Neuronal stem cell (in vitro differentiated cells): ENCODE data around the gene AATK.

Experiments
- DNase-seq: peaks from one replicate; pipeline ENCODE4 v3.0.0-alpha.2; 2013; ENCODE audit warnings: low spot score
- H2AFZ ChIP-seq: one replicate; pipeline ENCODE4 v1.6.1; 2013; ENCODE audit warnings: mild to moderate bottlenecking, low read length, inconsistent platforms
- H2AK5ac ChIP-seq: 2 replicates; pipeline ENCODE4 v1.6.1; 2013; ENCODE audit warnings: low read depth, mild to moderate bottlenecking, inconsistent platforms, low read length, moderate library complexity, mixed read lengths
- H2BK120ac ChIP-seq: 2 replicates; pipeline ENCODE4 v1.6.1; 2013; ENCODE audit warnings: low read depth, mild to moderate bottlenecking, inconsistent platforms, low read length, moderate library complexity, mixed read lengths
- H2BK12ac ChIP-seq: one replicate; pipeline ENCODE4 v1.6.1; 2013; ENCODE audit warnings: low read length, inconsistent platforms
- H2BK15ac ChIP-seq: 2 replicates; pipeline ENCODE4 v1.6.1; 2013; ENCODE audit warnings: mild to moderate bottlenecking, low read length, inconsistent platforms, mixed read lengths
- H2BK5ac ChIP-seq: one replicate; pipeline ENCODE4 v1.6.1; 2013; ENCODE audit warnings: inconsistent platforms, mild to moderate bottlenecking, low read length, moderate library complexity
- H3K14ac ChIP-seq: one replicate; pipeline ENCODE4 v1.6.1; 2013; ENCODE audit warnings: low read length, inconsistent platforms
- H3K18ac ChIP-seq: 2 replicates; pipeline ENCODE4 v1.6.1; 2013; ENCODE audit warnings: low read length, inconsistent platforms
- H3K23ac ChIP-seq: 2 replicates; pipeline ENCODE4 v1.6.1; 2013; ENCODE audit warnings: low read depth, mild to moderate bottlenecking, mixed read lengths, low read length, inconsistent platforms; ENCODE audit not compliant: poor library complexity
- H3K27ac ChIP-seq: replicated peaks from 3 replicates; pipeline ENCODE4 v1.5.1; 2013; ENCODE audit warnings: low read length, inconsistent platforms
- H3K27me3 ChIP-seq, 3 experiments: 2 replicates each; pipeline ENCODE4 v1.6.1; 2013; ENCODE audit warnings: low read length in 3 of 3, mild to moderate bottlenecking in 2 of 3, inconsistent platforms in 1 of 3, low read depth in 1 of 3, mixed read lengths in 1 of 3, moderate library complexity in 1 of 3; ENCODE audit not compliant: control insufficient read depth in 3 of 3, insufficient read depth in 3 of 3
- H3K36me3 ChIP-seq, 2 donors: replicated peaks in 1 of 2; 2 replicates each; pipeline ENCODE4 v1.6.1; 2013; ENCODE audit warnings: low read length in 2 of 2; ENCODE audit not compliant: control insufficient read depth in 2 of 2, insufficient read depth in 2 of 2
- H3K4ac ChIP-seq: 2 replicates; pipeline ENCODE4 v1.6.1; 2013; ENCODE audit warnings: inconsistent platforms, mild to moderate bottlenecking, low read length, moderate library complexity
- H3K4me1 ChIP-seq, 2 donors: 1 replicate in 1 of 2; 2 replicates in 1 of 2; pipeline ENCODE4 v1.6.1; 2013; ENCODE audit warnings: low read length in 2 of 2, low read depth in 1 of 2; ENCODE audit not compliant: control insufficient read depth in 2 of 2, insufficient read depth in 1 of 2
- H3K4me2 ChIP-seq: one replicate; pipeline ENCODE4 v1.6.1; 2013; ENCODE audit warnings: mild to moderate bottlenecking, low read length, inconsistent platforms; ENCODE audit not compliant: insufficient read depth, poor library complexity, severe bottlenecking
- H3K4me3 ChIP-seq, 2 donors: 2 replicates each; pipeline ENCODE4 v1.5.1; 2013; ENCODE audit warnings: low read length in 2 of 2, mild to moderate bottlenecking in 2 of 2, inconsistent platforms in 1 of 2, moderate library complexity in 1 of 2
- H3K79me1 ChIP-seq: one replicate; pipeline ENCODE4 v1.6.1; 2013; ENCODE audit warnings: low read depth, mild to moderate bottlenecking, inconsistent platforms, low read length, moderate library complexity
- H3K9ac ChIP-seq: one replicate; pipeline ENCODE4 v1.6.1; 2013; ENCODE audit warnings: mild to moderate bottlenecking, low read depth, low read length, inconsistent platforms; ENCODE audit not compliant: poor library complexity
- H3K9me3 ChIP-seq, 2 donors: replicated peaks in 1 of 2; 2 replicates each; pipeline versions ENCODE3 to v1.6.1; 2013; ENCODE audit warnings: low read length in 2 of 2, mild to moderate bottlenecking in 2 of 2, inconsistent platforms in 1 of 2, low read depth in 1 of 2, mixed read lengths in 1 of 2, moderate library complexity in 1 of 2; ENCODE audit not compliant: control insufficient read depth in 2 of 2, insufficient read depth in 1 of 2
- H4K8ac ChIP-seq: one replicate; pipeline ENCODE4 v1.6.1; 2013; ENCODE audit warnings: low read depth, mild to moderate bottlenecking, inconsistent platforms, low read length, moderate library complexity
- H4K91ac ChIP-seq: one replicate; pipeline ENCODE4 v1.6.1; 2013; ENCODE audit warnings: low read length, low read depth, mild to moderate bottlenecking, inconsistent platforms; ENCODE audit not compliant: poor library complexity
- WGBS, 2 donors: extraction: QIAGEN DNeasy Blood & Tissue Kit; methylation state at CpG; one replicate each; pipeline ENCODE4 v1.1.7; 2013; ENCODE audit warnings: missing lambda C conversion rate in 2 of 2, mixed read lengths in 1 of 2; ENCODE audit not compliant: insufficient read length in 2 of 2, insufficient replicate concordance in 1 of 2; ENCODE audit errors: extremely low coverage in 2 of 2; 5-methylcytosine and 5-hydroxymethylcytosine counted together

The AATK gene

DNA sequence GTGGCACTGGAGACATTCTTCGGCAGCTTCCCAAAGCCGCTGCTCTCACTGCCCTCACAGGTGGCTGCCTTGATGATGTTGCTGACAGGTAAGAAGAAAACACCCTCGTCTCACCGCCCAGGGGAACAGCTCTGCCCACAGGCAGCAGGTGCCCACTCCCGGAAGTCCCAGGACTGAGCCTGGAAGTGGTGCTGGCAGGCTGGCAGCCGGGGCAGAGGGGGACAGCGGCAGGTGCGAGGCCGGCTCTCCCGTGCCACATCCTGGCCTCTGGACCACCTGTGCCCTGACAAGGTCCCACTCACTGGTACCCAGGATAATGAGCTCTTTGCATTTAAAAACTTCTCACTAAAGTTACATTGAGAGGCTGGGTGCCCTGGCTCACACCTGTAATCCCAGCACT, 36.3 kb upstream of the AATK start:
- no peak overlapping the region for H3K18ac ChIP-seq
- no CpG with 5 or more reads among the region's 10 CpGs for WGBS, 2 donors

DNA sequence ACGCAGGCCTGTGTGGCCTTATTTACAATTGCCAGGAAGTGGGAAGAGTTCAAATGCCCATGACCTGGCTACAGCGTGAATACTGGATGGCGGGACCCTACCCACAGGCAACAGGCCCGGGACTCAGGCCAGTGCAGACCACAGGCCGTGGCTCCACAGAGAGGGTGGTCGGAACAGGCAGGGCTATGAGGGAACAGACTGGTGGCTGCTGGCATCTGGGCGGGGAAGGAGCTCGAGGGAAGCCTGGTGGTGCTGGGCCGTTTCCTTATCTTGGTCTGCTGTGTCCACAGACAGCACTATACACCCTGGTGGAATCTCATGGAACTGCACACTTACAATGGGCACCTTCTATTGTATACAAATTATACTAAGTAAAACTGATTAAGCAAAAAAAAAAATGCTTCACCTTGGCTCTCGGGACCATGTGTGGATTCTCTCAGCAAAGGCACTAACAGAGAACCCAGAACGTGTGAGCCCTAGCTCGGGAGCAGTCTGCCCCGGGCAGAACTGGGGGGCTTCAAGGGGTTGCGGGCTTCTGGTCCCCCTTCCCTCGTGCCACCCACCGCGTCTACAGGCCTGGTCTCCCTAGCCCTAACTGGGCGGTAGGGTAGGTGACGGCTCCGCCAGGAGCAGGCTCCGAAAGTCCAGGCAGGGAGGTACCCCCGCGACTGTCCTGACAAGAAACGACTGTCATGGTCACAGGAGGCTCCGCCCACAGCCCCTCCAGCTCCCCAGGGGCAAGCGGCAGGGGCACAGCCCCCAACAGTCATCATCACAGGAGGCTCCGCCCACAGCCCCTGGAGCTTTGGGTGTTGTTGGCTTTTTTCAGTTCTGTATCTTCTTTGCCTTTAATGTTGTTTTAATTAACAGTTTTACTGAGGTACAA, 34.9 kb upstream of the AATK start:
- Histone ChIP-seq H2BK120ac (no peak overlapping the region), H3K79me1 (peaks cover 3% of the 10 kb centered on the region), H3K27me3 (no peaks in the 10 kb centered on the region), H3K36me3 (peaks cover 32 to 80% of the 10 kb centered on the region in 2 donors), H3K4me3 (no peak overlapping the region), H3K4me1 (no peaks in the 10 kb centered on the region), H3K14ac (peak overlapping the region; percentile 38), H3K9me3 (no peaks in the 10 kb centered on the region), H2AK5ac (peak overlapping the region; percentile 87), H4K91ac (no peak overlapping the region), H3K4ac (no peak overlapping the region), H3K18ac (peak overlapping the region; percentile 33), H3K9ac (peak overlapping the region; percentile 70), H3K4me2 (no peak overlapping the region), H3K23ac (peak overlapping the region; percentile 43), H2BK12ac (no peak overlapping the region), H3K27ac (no peak overlapping the region), H2BK5ac (peak overlapping the region; percentile 48), H2AFZ (no peak overlapping the region), H2BK15ac (no peak overlapping the region), H4K8ac (no peak overlapping the region)
- DNase-seq = peak; percentile 21
- WGBS, 2 donors = no CpG with 5 or more reads among the region's 27 CpGs

More for the DNA sequence above, 36.3 kb upstream of the AATK start:
- H3K4me2 ChIP-seq = no peak overlapping the region
- H3K14ac ChIP-seq = no peak overlapping the region
- no peak overlapping the region for H4K91ac ChIP-seq
- no peak overlapping the region for H2BK5ac ChIP-seq
- no peak overlapping the region for H2BK12ac ChIP-seq
- H3K4ac ChIP-seq = no peak overlapping the region
- H3K36me3 ChIP-seq = peaks cover 31 to 74% of the 10 kb centered on the region in 2 donors
- H2BK15ac ChIP-seq = no peak overlapping the region
- no peak overlapping the region for H2BK120ac ChIP-seq
- no peaks in the 10 kb centered on the region for H3K27me3 ChIP-seq
- no peaks in the 10 kb centered on the region for H3K4me1 ChIP-seq
- H3K9me3 ChIP-seq = no peaks in the 10 kb centered on the region
- peaks cover 3% of the 10 kb centered on the region for H3K79me1 ChIP-seq
- H3K27ac ChIP-seq = no peak overlapping the region
- H3K23ac ChIP-seq = no peak overlapping the region
- H3K4me3 ChIP-seq = peak overlapping the region in 1 of 2 donors; percentile 6
- H2AK5ac ChIP-seq = no peak overlapping the region
- no peak for DNase-seq
- no peak overlapping the region for H2AFZ ChIP-seq
- no peak overlapping the region for H3K9ac ChIP-seq
- no peak overlapping the region for H4K8ac ChIP-seq

DNA sequence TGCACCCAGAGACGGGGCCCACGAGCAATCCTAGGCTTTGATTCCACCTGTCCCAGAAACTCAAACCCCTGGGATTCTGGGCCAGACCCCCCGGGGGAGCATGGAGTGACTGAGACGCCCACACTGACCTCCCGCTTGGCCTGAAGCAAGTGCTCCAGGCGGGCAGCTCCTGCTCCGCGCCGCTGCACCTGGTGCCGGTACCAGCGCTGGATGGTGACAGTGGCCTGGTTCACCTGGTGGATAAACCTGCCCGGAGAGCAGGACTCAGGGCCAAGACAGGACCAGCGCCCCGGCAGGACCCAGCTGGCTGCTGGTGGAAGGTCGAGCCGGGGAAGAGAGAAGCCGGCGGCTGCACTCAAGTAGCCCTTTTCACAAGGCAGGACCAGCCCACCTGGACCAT, 34.2 kb upstream of the AATK start:
- Histone ChIP-seq H3K4ac (no peak overlapping the region), H3K27ac (no peak overlapping the region), H3K9me3 (no peaks in the 10 kb centered on the region), H4K8ac (peak overlapping the region; percentile 43), H2AFZ (no peak overlapping the region), H3K27me3 (no peaks in the 10 kb centered on the region), H3K14ac (no peak overlapping the region), H3K36me3 (peaks cover 38 to 87% of the 10 kb centered on the region in 2 donors), H3K23ac (peak overlapping the region; percentile 43), H4K91ac (no peak overlapping the region), H3K9ac (no peak overlapping the region), H2AK5ac (no peak overlapping the region), H3K4me2 (no peak overlapping the region), H3K79me1 (peaks cover 3% of the 10 kb centered on the region), H2BK5ac (peak overlapping the region; percentile 48), H3K18ac (no peak overlapping the region), H2BK12ac (no peak overlapping the region), H3K4me1 (no peaks in the 10 kb centered on the region), H2BK120ac (no peak overlapping the region), H2BK15ac (no peak overlapping the region), H3K4me3 (no peak overlapping the region)
- WGBS, 2 donors = no CpG with 5 or more reads among the region's 18 CpGs
- no peak for DNase-seq

DNA sequence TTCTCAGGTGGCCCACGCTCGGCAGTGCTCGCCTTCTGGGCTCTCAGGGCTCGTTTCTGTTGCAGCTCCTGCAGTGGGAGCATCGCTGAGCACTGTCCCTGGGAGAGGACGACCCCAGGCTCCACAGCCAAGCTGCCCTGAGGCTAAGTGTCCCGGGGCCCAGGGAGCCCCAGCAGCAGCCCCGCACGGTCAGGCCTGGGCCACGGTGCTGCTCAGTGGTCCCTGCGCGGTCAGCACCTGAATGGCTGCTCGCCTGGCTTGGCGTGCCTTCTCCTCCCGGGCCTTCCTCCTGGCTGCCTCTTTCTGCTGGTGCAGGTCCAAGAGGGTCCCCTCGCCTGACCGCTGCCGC, 33.4 kb upstream of the AATK start:
- Histone ChIP-seq H2BK12ac (no peak overlapping the region), H2BK5ac (peak overlapping the region; percentile 24), H2BK120ac (no peak overlapping the region), H3K14ac (no peak overlapping the region), H3K36me3 (peaks cover 41 to 89% of the 10 kb centered on the region in 2 donors), H3K27me3 (no peaks in the 10 kb centered on the region), H3K4me1 (no peaks in the 10 kb centered on the region), H3K23ac (no peak overlapping the region), H3K4ac (no peak overlapping the region), H3K27ac (no peak overlapping the region), H2AFZ (no peak overlapping the region), H2AK5ac (no peak overlapping the region), H3K9me3 (no peaks in the 10 kb centered on the region), H3K18ac (no peak overlapping the region), H4K91ac (peak overlapping the region; percentile 53), H3K4me2 (no peak overlapping the region), H4K8ac (no peak overlapping the region), H2BK15ac (no peak overlapping the region), H3K9ac (no peak overlapping the region), H3K4me3 (no peak overlapping the region), H3K79me1 (peaks cover 5% of the 10 kb centered on the region)
- no CpG with 5 or more reads among the region's 18 CpGs for WGBS, 2 donors
- no peak for DNase-seq
